T-helper 2 cell treated with Interferon-gamma antibody and Interleukin-4, amounts not matched to agents 100 ng/mL and 5 ng/mL, for 36 hours (primary cell): ENCODE results near the gene REEP6. TPM values are rescaled to one million over a fixed set of nuclear protein-coding genes. Genes with fewer than 3 reads are reported as not detected.
"Not testable (repeated sequence)": the region's sequence is repeated elsewhere in the genome, so short reads cannot be mapped to it uniquely, and the experiment has no call there.

Source experiments
- intact Hi-C: fragments of 100-400 bp; cut with micrococcal nuclease; formaldehyde crosslinking; loops from one replicate; pipeline ENCODE4 v1.15.1; 2023
- total RNA-seq: library from RNA; stranded (reverse); gene quantifications from 2 replicates; pipeline ENCODE4 v1.2.3, GENCODE V29; 2022

Gene REEP6
- total RNA-seq, 1 donor from 2014 or later = 1.7 TPM

DNA sequence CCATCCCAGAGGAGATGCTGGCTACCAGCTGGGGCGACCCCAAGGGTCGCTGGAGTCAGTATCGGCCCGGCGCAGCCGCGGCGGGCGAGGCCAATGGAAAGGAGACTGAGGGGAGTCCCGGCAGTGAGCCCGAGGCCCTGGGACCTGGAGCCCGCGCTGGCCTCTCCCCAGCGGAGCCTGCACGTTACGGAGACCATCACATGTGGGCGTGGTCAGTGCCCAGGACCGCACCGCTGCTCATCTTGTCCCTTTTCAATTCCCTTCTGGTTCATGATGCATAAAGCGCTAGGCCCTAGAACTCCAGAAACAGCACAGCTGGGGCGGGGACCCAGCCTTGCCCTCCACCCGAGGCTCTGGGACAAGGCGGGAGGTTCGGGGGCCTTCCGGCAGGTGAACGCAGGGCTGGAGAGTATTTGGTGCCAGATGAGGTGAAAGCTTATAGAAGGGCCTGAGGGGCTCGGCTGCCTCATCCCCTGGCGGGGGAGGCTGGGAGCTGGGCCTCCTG, 19.9 kb upstream of the REEP6 start:
- intact Hi-C loops = loop anchor here (2.0 to 5.0 kb wide), 2 partner anchors 32 to 41 kb away; partner anchors contain the start of genes ADAMTSL5 and RPS15

DNA sequence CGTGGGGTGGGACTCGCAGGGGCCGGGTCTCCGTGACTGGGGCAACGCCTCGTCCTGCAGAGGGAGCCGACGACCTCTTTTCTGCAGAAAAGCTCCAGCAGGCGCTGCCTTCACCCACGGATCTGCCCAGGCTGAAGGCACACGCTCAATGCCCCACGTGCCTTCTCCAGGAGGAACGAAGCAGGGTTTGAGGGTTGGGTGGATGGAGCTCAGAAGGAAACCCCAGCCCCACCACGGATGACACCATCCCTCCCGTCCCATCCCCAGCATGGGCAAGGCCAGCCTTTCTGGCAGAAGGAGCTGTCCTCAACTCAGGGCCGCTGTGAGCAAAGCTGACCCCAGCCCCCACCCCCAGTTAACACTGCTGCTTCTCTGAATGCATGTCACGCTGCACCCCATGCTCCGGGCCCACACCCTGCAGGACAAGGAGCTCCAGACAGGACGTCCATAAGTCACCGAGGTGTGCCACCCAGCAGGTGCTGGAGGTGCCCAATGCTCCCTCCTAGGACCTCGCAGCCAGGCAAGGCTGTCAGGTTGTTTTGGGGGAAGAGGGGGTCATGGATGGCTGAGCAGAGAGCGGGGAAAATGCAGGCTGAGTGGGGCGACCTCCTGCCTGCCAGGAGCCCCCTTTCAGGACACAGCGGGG, 19.3 kb upstream of the REEP6 start:
- intact Hi-C loops = loop anchor here (2.0 to 5.0 kb wide), 2 partner anchors 33 to 41 kb away; partner anchors contain the start of genes ADAMTSL5 and RPS15

DNA sequence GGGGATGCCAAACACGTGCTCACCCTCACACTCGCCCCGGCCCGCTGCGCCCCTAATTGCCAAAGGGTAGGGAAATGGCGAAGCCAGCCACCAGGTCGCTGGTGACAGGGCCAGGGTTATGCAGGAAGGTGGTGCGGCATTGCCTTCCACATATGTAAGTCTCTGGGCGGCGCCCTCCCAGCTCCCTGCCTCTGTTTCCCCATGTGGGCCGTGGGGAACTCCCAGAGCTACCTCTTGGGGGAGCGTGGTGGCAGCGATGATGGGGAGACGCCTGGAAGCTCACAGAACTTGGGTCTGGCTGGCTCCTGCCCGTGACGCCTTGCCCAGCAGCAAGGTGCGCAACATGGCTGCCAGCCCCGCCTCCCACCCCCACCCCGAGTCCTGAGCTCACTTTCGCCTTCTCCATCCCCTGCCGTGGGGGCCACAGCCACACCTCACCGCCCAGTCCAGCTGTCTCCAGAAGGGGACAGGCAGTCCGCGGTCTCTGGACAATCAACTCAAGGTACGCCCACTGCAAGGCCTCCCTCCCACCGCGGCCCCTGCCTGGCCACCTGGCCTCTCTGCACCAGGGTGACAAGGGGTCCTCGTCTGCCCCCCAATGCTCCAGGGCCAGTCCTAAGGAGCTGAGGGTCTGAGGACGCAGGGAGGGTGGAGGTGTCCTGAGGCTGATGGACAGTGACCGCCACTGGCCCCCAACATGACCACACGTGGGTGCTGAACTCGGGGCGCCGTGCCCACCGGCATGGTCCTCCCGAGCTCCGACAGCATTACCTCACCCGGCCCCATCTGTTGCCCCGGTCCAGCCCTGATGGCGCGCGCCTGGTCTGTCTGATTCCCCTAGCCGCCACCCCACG, 18.5 kb upstream of the REEP6 start:
- intact Hi-C loops = loop anchor here (5.0 kb wide), 1 partner anchor 40 kb away; the partner anchor contains the start of gene ADAMTSL5

DNA sequence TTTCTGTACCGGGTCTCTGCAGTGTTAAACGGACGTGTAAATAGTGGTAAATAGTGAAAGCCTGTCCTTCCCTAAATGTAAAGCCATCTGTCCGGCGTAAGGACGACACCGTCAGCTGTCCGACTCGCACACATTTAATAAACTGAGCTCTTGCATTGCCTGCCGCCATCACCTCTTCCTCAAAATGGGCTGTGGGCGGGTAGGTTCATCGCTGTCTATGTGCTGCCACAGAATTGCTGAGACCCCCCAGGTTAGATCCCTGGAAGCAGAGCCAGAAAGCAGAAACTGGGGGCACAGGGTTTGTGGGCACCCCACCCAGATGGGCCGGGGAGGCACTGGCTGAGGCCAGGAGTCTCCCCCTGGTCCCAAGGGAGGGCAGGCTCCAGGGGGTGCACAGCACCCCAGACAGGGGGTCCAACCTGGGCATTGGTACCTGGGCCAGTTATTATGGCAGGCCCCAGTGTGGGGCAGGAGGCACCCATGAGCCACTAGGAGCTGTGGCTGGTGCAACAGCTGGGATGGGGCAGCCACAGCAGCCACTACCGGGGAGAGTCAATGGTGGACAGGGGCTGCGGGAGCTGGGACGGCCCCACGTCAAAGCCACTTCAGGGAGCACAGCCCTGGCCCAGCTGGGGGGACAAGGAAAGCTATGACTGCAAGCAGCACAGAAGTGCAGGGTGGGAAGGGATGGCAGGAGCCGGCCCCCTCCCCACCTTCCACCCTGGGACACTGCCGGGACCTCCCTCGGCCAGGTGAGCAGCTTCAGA, 17.7 kb upstream of the REEP6 start:
- intact Hi-C loops = loop anchor here (5.0 kb wide), 1 partner anchor 39 kb away; the partner anchor contains the start of gene ADAMTSL5

DNA sequence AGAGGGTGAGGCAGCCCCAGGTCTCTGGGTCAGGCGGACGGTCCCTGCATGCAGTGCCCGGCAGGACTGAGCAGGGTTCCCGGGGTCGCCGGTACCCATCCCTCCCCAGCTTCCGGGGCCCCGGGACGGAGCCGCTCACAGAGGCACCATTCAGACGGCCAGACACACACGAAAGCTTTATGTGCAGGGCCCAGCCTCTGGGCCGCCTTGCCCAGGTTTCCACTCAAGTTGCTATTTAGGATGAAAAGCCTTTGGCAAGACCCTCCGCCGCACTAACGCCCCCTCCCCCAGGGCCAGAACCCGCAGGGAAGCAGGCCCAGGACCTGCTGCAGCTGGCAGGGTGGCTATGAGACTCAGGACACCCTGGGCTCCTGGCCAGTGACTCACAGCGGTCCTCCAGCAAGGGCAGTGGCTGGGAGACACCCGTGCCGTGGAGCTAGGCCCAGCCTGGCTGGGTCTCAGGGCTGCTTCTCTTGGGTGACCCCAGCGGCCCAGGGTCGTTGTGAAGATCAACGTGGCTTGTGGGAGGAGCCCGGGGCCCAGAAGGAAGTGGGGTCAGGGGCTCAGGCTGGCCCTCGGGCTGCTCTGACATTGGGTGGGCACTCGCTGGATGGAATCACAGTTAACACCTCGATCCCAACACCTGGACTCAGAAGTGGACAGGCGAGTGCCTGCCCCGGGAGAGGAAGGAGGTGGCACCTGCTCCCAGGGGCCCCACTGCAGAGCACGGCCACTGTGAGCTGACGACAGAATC, 16.8 kb upstream of the REEP6 start:
- intact Hi-C loops = loop anchor here (5.0 kb wide), 1 partner anchor 38 kb away; the partner anchor contains the start of gene ADAMTSL5

DNA sequence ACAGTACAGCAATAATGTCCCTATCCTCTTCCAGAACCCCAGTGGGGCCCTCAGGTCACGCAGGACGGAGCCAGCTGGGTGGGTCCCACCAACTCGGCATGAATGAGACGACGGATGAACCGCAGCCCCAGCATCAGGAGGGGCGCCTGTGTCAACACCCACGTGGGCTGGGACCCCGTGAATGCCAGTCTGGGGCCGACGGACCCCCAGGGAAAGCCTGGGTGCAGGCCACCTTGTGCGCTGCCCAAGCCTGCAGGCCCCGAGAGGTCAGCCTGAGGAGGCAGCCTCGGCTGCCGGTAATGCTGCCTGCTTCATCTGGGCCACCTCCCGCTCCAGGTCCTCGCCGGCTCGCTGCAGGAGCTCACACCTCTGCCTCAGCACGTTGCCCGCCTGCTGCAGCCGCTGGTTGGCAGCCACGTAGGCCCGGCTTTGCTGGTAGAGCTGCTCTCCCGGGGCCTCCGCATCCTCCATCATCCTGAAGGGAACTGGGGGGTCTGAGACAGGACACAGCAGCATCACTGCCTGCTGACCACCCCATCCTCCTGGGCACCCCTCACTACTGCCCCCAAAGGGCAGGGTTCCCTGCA, 16.1 kb upstream of the REEP6 start:
- intact Hi-C loops = loop anchor here (5.0 kb wide), 1 partner anchor 37 kb away; the partner anchor contains the start of gene ADAMTSL5

DNA sequence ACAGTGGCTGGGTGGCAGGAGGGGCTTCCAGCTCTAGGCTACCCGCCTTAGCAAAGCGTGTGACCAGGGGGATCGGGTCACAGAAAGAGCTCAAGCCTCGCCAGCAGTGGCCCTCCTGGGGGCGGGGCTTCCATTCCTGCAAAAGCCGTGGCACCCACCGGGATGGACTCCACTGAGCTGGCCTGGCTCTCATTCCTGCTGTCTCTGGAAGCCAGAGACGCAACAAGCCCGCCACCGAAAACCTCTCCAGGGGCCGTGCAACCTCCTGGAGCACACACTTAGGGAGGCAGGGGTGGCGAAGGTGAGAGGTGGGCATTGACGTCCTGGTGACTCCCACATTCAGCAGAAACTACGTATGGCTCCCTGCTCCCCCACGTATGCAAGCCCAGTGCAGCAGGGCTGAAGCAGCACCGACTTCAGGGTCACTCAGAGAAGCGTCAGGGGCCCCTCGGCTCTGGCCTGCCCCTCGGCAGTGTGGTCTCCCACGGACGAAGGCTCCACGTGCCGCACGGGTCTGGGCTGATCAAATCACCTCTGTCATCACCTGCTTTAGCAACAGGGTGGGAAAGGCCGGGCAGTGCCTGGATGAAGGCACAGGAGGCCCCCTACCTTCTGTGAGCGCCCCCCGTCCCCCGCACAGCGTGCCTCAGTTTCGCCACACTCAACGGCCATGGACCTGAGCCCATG, 15.1 kb upstream of the REEP6 start:
- intact Hi-C loops = no loop called here

DNA sequence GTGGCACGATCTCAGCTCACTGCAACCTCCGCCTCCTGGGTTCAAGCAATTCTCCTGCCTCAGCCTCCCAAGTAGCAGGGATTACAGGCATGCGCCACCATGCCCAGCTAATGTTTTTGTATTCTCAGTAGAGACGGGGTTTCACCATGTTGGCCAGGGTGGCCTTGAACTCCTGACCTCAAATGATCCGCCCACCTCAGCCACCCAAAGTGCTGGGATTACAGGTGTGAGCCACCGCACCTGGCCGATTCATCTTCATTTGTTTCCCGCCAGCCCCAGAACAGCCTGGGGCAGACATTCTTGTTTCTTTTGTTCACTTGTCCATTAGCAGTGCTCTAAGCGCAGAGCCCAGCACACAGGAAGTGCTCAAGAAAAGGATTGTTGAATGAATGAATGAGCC, 13.9 kb upstream of the REEP6 start:
- intact Hi-C loops = not testable (repeated sequence)

DNA sequence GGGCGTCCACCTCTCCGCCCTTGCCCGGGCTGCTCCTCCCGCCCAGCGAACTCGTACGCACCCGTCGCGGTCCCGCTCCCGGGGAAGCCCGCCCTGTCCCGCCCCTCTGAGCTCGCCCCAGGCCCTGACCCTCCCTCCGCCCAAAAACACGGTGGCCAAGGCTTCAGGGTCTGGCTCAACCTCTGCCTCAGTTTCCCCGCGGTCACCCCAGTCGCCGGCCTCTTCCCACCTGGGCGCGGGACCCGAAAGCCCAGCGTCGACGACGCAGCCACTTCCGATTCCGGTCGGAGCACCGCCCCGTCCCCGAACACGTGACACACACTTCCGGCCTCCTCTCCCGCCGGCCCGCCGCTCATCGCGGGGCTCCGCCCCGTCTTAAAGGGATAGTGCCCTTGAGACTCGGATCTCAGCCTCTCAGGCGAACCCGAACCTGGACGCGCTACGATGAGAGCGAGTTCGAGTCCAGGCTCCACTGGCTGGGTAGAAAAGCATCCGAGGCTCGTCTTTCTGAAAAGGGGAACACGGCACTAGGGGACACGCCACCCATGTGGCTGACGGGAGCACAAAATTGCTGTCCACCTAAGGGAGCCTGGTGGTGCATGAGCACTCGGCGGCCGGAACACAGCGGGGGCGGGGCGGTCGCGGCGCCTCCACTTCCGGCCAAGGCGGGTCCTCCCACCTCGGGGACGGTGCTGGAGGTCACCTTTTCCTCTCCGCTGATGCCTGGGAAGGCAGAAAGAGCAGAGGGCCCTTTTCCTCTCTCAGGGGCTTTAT, 11.9 kb upstream of the REEP6 start, which contains the start of gene C19orf25:
Gene C19orf25, minus strand, starts transcription at position 282 of the 774 bp plus-strand sequence. CDS start 312 bp downstream, outside the sequence.
- intact Hi-C loops = loop anchor here (1.0 kb wide), 1 partner anchor 11 kb away; the partner anchor contains the start of gene PCSK4

DNA sequence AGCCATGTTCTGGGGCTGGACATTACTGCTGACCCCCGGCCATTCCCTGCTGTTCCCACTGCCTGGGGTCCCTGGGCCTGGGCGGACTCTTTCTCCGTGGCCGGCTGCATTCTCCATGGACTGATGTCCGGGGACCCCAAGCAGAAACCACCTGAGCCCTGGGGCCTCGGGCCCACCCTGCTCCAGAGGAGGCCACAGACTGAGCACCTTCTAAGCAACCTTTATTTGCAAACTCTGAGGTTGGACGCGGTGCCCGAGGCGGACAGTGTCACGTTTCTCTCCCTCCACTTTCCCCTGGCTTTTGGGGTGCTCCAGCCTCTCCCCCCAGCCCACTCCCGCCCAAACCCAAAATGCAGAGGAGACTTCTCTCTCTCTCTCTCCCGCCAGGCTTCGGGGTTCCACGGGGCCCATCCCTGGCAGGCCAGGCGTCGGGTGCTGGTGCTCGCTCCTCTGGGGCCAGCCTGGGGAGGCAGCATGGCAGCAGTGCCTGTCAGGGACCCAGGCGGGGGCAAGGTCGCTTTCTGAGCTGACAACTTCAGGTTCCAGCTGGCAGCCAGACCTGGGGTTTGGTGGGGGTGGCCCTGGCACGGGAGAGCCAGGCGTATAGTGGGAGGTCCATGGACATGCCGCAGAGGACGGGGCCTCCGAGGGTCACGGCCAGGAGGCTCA, 9.6 kb upstream of the REEP6 start:
- intact Hi-C loops = no loop called here

DNA sequence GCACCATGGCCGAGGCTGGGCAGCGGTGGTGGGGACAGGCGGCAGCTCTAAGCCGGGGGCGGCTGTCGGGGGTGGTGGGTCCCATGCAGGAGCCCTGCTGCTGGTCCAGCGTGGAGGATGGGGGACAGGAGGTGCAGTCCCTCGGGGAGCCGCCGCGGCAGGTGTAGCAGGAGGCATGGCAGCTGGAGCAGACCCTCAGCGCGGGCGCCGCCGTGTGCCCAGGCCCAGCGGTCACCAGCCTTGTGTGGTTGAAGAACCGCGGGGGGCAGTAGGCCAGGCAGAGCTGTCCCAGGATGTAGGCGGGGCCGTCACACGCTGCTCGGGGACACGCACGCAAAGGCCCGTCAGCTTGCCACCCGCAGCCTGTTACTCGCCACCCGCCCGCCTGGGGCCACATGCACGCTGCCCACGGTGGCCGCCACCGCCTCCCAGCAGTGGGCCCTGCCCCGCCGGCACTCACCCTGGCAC, 9.1 kb upstream of the REEP6 start:
- intact Hi-C loops = no loop called here

DNA sequence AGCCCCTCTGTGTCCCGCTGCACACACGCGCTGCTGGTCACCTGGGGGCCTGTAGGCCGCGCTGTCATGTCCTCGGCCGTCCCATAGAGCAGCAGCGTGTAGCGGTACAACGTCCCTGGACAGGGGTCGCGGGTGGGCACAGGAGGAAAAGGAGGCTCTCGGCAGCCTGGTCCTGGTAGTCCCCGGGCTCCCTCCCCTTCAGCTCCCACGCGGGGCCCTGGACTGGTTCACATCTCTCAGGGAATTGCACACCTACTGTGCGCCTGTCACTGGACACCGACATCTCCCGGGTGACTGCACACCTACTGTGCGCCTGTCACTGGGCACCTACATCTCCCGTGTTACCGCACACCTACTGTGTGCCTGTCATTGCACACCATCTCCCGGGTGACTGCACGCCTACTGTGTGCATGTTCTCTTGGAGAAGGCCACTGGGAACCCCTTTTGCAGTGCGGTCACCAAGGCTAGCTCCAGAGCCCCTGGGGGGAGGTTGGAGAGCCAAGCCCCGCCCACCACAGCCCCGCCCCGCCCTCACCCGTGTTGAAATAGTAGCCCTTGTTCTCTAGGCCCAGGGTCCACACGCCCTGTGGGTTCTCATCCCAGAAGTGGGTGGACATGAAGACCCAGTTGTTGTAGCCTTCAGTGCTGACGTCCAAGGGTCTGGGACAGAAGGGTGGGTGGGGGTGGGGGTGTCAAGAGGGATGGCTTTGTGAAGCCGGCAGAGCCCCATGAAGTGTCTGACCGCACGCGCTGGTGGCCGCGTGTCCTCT, 8.4 kb upstream of the REEP6 start:
- intact Hi-C loops = no loop called here

DNA sequence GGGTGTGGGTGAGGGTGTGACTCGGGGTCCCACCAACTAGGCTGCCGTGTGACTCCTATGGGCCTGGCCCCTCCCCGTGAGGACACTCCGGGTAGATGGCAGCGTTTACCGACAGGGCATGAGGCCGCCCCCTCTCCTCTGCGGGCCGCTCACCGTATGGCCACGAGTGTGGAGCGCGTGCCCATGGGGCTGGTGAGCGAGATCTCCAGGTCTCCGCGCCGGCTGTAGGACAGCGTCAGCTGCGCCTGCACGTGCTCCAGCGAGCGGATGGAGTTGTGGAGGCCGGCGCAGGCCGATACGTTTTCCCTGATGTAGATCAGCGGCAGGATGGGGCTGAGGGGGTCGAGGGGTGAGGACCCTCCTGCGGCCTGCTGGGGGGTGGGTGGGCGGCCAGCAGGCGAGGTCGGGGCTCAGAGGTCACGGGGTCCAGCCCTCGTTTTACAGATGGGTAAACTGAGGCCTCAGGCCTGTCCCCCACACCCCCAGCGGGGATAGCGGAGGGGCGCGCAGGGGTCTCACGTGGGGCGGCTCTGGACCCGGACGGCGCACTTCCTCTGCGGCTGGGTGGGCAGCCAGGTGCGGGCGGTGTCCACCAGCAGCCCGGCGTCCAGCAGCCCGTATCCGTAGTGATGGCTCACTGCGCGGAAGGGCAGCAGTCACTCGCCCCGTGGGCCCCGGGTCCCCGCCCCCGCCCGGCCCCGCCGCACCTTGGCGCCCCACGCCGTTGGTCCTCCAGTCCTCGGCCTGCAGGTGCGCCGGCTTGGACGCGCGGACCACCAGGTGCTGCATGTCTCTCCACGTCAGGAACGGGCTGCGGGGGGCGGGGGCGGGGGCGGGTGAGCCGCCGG, 7.6 kb upstream of the REEP6 start:
- intact Hi-C loops = no loop called here

DNA sequence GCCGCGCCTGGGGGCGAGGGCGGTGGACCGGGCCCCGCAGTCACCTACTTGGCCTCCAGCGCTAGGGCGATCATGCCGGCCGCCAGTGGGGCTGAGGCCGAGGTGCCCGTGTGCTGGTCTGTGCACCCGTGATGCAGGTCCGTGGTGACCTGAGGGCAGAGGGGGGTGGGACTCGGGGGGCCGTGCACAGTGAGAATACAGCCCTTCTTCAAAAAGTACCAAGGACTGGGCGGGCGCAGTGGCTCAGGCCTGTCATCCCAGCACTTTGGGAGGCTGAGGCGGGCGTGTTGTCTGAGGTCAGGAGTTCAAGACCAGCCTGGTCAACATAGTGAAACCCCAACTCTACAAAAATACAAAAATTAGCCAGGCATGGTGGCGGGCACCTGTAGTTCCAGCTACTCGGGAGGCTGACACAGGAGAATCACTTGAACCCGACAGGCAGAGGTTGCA, 7.0 kb upstream of the REEP6 start:
- intact Hi-C loops = no loop called here

DNA sequence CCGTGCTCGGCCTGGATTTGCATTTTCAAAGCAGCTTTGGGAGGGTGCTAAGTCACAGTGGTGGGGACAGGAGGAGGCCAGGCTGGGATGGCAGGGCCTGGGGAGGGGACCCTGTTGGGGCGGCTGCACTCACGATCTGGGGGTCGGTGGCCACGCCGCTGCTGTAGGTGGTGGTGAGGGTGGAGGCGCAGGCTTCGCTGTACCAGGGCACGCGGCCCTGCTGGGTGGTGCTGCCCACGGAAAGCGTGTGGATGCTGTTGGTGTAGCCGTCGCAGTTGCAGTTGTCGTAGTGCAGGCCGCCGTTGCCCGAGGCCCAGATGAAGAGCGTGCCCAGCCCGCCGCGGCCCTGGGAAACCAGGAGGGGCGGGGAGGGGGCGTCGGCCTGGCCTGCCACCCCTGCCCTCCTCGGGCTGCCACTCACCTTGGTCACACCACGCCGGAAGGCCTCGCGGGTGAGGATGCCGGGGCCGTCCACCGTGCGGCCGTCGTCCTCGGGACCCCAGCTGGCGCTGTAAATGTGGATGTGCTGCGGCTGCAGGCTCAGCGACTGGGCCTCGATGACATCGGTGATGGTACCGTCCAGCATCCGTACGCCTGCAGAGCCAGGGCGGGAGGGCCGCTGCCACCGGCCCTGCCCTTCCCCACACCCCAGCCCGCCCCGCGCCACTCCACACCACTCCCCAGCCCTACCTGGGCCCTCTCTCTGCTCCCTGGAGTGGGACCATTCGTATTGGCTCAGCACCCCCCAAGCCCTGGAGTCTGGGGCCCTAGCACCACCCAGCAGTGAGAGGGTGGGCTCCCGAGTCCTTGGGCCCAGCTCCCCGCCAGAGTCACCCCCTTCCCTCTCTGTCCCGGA, 4.0 kb upstream of the REEP6 start:
- intact Hi-C loops = no loop called here
